Stomach (tissue), 4 donors: Measurements from ENCODE around the gene ELMO1.

Experiments used
- CTCF ChIP-seq, 7 experiments: fragments of 450-650 bp in 4 of 7; fragments of 200-600 bp in 3 of 7; sonication (generic) in 3 of 7; IDR thresholded peaks; one replicate each; pipeline ENCODE4 v1.5.1; 2016 to 2019; ENCODE audit warnings: antibody characterized with exemption in 7 of 7, control low read depth in 2 of 7, mild to moderate bottlenecking in 1 of 7
- EP300 ChIP-seq: sonication (generic); formaldehyde crosslinking; IDR thresholded peaks from one replicate; pipeline ENCODE4 v1.6.1; 2017; ENCODE audit warnings: antibody characterized with exemption
- POLR2A ChIP-seq, 4 donors: fragments of 450-650 bp; IDR thresholded peaks; one replicate each; pipeline ENCODE4 v1.6.1; 2016; ENCODE audit warnings: antibody characterized with exemption in 4 of 4, control low read depth in 2 of 4, mild to moderate bottlenecking in 1 of 4, moderate library complexity in 1 of 4
- POLR2AphosphoS5 ChIP-seq, 3 donors: sonication (generic); formaldehyde crosslinking; IDR thresholded peaks; one replicate each; pipeline ENCODE4 v1.6.1; 2016; ENCODE audit warnings: antibody characterized with exemption in 3 of 3

- TF ChIP-seq POLR2A (IDR thresholded peaks at IDR 0.05), result no peak
- no peak for TF ChIP-seq POLR2AphosphoS5 (IDR thresholded peaks at IDR 0.05)
- no peak for TF ChIP-seq CTCF (IDR thresholded peaks at IDR 0.05)
- no peak for TF ChIP-seq EP300
These were observed 441.4 kb downstream of the ELMO1 start for GRCh38 chr7:37007268-37007667.
